Mucosa of stomach (tissue), 1 donor: Measurements from ENCODE around the gene DACT3.

Experiments used
- H3K27me3 ChIP-seq: one replicate; pipeline ENCODE4 v1.7.0; 2013; ENCODE audit warnings: mild to moderate bottlenecking, low read length; ENCODE audit not compliant: control insufficient read depth, insufficient read depth
- H3K36me3 ChIP-seq: one replicate; pipeline ENCODE4 v1.7.0; 2013; ENCODE audit warnings: low read length; ENCODE audit not compliant: control insufficient read depth, insufficient read depth
- H3K4me1 ChIP-seq: one replicate; pipeline ENCODE4 v1.7.0; 2013; ENCODE audit warnings: mild to moderate bottlenecking, low read length; ENCODE audit not compliant: control insufficient read depth, insufficient read depth
- H3K4me3 ChIP-seq: one replicate; pipeline ENCODE4 v1.7.0; 2013; ENCODE audit warnings: low read length
- H3K9ac ChIP-seq: one replicate; pipeline ENCODE4 v1.7.0; 2013; ENCODE audit warnings: mild to moderate bottlenecking, low read length, moderate library complexity
- H3K9me3 ChIP-seq: one replicate; pipeline ENCODE4 v1.7.0; 2013; ENCODE audit warnings: mild to moderate bottlenecking, low read length, moderate library complexity; ENCODE audit not compliant: control insufficient read depth
- donor health status: Pancreatic carcinoma.

Gene DACT3

GRCh38 chr19:46661020-46661731 is at the start of gene DACT3:
DACT3 (minus strand) TSS chr19:46661182; CDS start chr19:46661064, 118 bp downstream.
- peak within 1 kb of the TSS; percentile 18 for H3K4me3 ChIP-seq
- no peaks in the 10 kb centered on the region for H3K36me3 ChIP-seq
- peak within 1 kb of the TSS; percentile 41 for H3K9ac ChIP-seq
- H3K4me1 ChIP-seq = peaks cover 19% of the 10 kb centered on the region
- peaks cover 27% of the 10 kb centered on the region for H3K27me3 ChIP-seq
- H3K9me3 ChIP-seq = no peaks in the 10 kb centered on the region

GRCh38 chr19:46710687-46711086 is 49.7 kb upstream of the DACT3 start:
- H3K4me1 ChIP-seq = peaks cover 10% of the 10 kb centered on the region
- no peaks in the 10 kb centered on the region for H3K27me3 ChIP-seq
- H3K9ac ChIP-seq = no peak overlapping the region
- H3K9me3 ChIP-seq = no peaks in the 10 kb centered on the region
- no peaks in the 10 kb centered on the region for H3K36me3 ChIP-seq
- H3K4me3 ChIP-seq = no peak overlapping the region

- H3K27me3 ChIP-seq = no peaks in the 10 kb centered on the region
- no peaks in the 10 kb centered on the region for H3K4me1 ChIP-seq
- H3K9ac ChIP-seq = no peak overlapping the region
- H3K36me3 ChIP-seq = peaks cover 12% of the 10 kb centered on the region
- no peaks in the 10 kb centered on the region for H3K9me3 ChIP-seq
- H3K4me3 ChIP-seq = no peak overlapping the region
Measured at GRCh38 chr19:46704379-46705076, 43.5 kb upstream of the DACT3 start.

GRCh38 chr19:46700704-46701103 is 39.7 kb upstream of the DACT3 start:
- Histone ChIP-seq H3K9ac (no peak overlapping the region), H3K9me3 (no peaks in the 10 kb centered on the region), H3K27me3 (no peaks in the 10 kb centered on the region), H3K36me3 (peaks cover 31% of the 10 kb centered on the region), H3K4me3 (no peak overlapping the region), H3K4me1 (peaks cover 8% of the 10 kb centered on the region)

- Histone ChIP-seq H3K27me3 (no peaks in the 10 kb centered on the region), H3K36me3 (peaks cover 32% of the 10 kb centered on the region), H3K9ac (no peak overlapping the region), H3K4me1 (peaks cover 8% of the 10 kb centered on the region), H3K4me3 (no peak overlapping the region), H3K9me3 (no peaks in the 10 kb centered on the region)
Measured at GRCh38 chr19:46698395-46699321, 37.7 kb upstream of the DACT3 start.

- H3K4me3 ChIP-seq = no peak overlapping the region
Measured at GRCh38 chr19:46697204-46697960, 36.4 kb upstream of the DACT3 start.

GRCh38 chr19:46696866-46697203 is 35.9 kb upstream of the DACT3 start:
- Histone ChIP-seq H3K4me3 (no peak overlapping the region), H3K9me3 (no peaks in the 10 kb centered on the region), H3K4me1 (peaks cover 8% of the 10 kb centered on the region), H3K36me3 (peaks cover 37% of the 10 kb centered on the region), H3K27me3 (no peaks in the 10 kb centered on the region), H3K9ac (no peak overlapping the region)

More at GRCh38 chr19:46697204-46697960, 36.4 kb upstream of the DACT3 start:
- Histone ChIP-seq H3K9ac (no peak overlapping the region), H3K36me3 (peaks cover 40% of the 10 kb centered on the region), H3K27me3 (no peaks in the 10 kb centered on the region), H3K9me3 (no peaks in the 10 kb centered on the region), H3K4me1 (peaks cover 8% of the 10 kb centered on the region)

GRCh38 chr19:46696052-46696451 is 35.1 kb upstream of the DACT3 start:
- Histone ChIP-seq H3K4me1 (peaks cover 8% of the 10 kb centered on the region), H3K27me3 (no peaks in the 10 kb centered on the region), H3K36me3 (peaks cover 42% of the 10 kb centered on the region), H3K4me3 (no peak overlapping the region), H3K9ac (no peak overlapping the region), H3K9me3 (no peaks in the 10 kb centered on the region)

GRCh38 chr19:46693760-46694159 is 32.8 kb upstream of the DACT3 start:
- no peak overlapping the region for H3K9ac ChIP-seq

GRCh38 chr19:46692918-46693722 is 32.1 kb upstream of the DACT3 start:
- Histone ChIP-seq H3K9ac (no peak overlapping the region), H3K27me3 (no peaks in the 10 kb centered on the region)

More at GRCh38 chr19:46693760-46694159, 32.8 kb upstream of the DACT3 start:
- Histone ChIP-seq H3K4me1 (peaks cover 8% of the 10 kb centered on the region), H3K36me3 (peaks cover 38% of the 10 kb centered on the region), H3K4me3 (no peak overlapping the region), H3K9me3 (no peaks in the 10 kb centered on the region), H3K27me3 (no peaks in the 10 kb centered on the region)

GRCh38 chr19:46691948-46692347 is 31.0 kb upstream of the DACT3 start:
- H3K4me3 ChIP-seq = no peak overlapping the region
- H3K27me3 ChIP-seq = no peaks in the 10 kb centered on the region
- no peak overlapping the region for H3K9ac ChIP-seq
- H3K9me3 ChIP-seq = no peaks in the 10 kb centered on the region
- no peaks in the 10 kb centered on the region for H3K4me1 ChIP-seq
- peaks cover 37% of the 10 kb centered on the region for H3K36me3 ChIP-seq

More at GRCh38 chr19:46692918-46693722, 32.1 kb upstream of the DACT3 start:
- H3K4me1 ChIP-seq = peaks cover 8% of the 10 kb centered on the region
- peaks cover 38% of the 10 kb centered on the region for H3K36me3 ChIP-seq
- no peaks in the 10 kb centered on the region for H3K9me3 ChIP-seq
- no peak overlapping the region for H3K4me3 ChIP-seq
